COLO829 (cell line): ENCODE data around the gene UVRAG.

Experiments used
- DNase-seq: peaks from one replicate; pipeline ENCODE4 v3.0.0; 2012; ENCODE audit warnings: low spot score

Gene UVRAG

GRCh38 chr11:76119779-76120178, 304.8 kb downstream of the UVRAG start:
- DNase-seq, result no peak

- no peak for DNase-seq
These were observed 305.6 kb downstream of the UVRAG start for GRCh38 chr11:76120513-76121101.

- DNase-seq, result no peak
These were observed 308.2 kb downstream of the UVRAG start for GRCh38 chr11:76123248-76123647.

- DNase-seq, result no peak
These were observed 310.1 kb downstream of the UVRAG start for GRCh38 chr11:76124905-76125770.

- no peak for DNase-seq
These were observed 314.7 kb downstream of the UVRAG start for GRCh38 chr11:76129729-76130128.

- DNase-seq, result no peak
These were observed 316.1 kb downstream of the UVRAG start for GRCh38 chr11:76131142-76131541.

- no peak for DNase-seq
These were observed 316.9 kb downstream of the UVRAG start for GRCh38 chr11:76131671-76132631.

- DNase-seq, result no peak
These were observed 319.2 kb downstream of the UVRAG start for GRCh38 chr11:76134239-76134638.

- no peak for DNase-seq
These were observed 320.5 kb downstream of the UVRAG start for GRCh38 chr11:76135491-76135890.

- no peak for DNase-seq
These were observed 324.3 kb downstream of the UVRAG start for GRCh38 chr11:76139314-76139713.

- DNase-seq, result no peak
These were observed 326.0 kb downstream of the UVRAG start for GRCh38 chr11:76140912-76141574.

- DNase-seq, result no peak
These were observed 327.0 kb downstream of the UVRAG start for GRCh38 chr11:76141901-76142588.

- DNase-seq, result no peak
These were observed 328.3 kb downstream of the UVRAG start for GRCh38 chr11:76143274-76143673.

- DNase-seq, result no peak
These were observed 332.2 kb downstream of the UVRAG start for GRCh38 chr11:76147106-76147740.

- no peak for DNase-seq
These were observed 333.2 kb downstream of the UVRAG start for GRCh38 chr11:76148231-76148630.

GRCh38 chr11:76148941-76149613, 334.1 kb downstream of the UVRAG start:
- no peak for DNase-seq

GRCh38 chr11:76149713-76150112, 334.7 kb downstream of the UVRAG start:
- DNase-seq, result no peak

GRCh38 chr11:76150141-76150540, 335.1 kb downstream of the UVRAG start:
- no peak for DNase-seq

- no peak for DNase-seq
These were observed 336.6 kb downstream of the UVRAG start for GRCh38 chr11:76151556-76152085.
